Stimulated activated CD4-positive, alpha-beta T cell treated with anti-CD3 and anti-CD28 coated beads, TNF-alpha, amount 100 ng/mL, for 4 hours (primary cell): ENCODE measurements around the gene TAOK1.
A peak's percentile ranks its signal among the peaks of the same experiment; 100 is the strongest.
"Not testable (repeated sequence)": the region's sequence is repeated elsewhere in the genome, so short reads cannot be mapped to it uniquely, and the experiment has no call there.

Experiments used
- DNase-seq, 3 experiments: peaks; one replicate each; pipeline ENCODE4 v3.0.0-alpha.2; 2020; ENCODE audit warnings: low read depth in 3 of 3

TAOK1 gene

GRCh38 chr17:29389982-29390850, at the start of gene TAOK1:
Gene TAOK1, plus strand, starts transcription at chr17:29390363. Its CDS starts 61,186 bp downstream, at chr17:29451549.
- DNase-seq: peak; percentile 95 to 98 (median 96)

GRCh38 chr17:29341726-29342125, 48.4 kb upstream of the TAOK1 start:
- no peak for DNase-seq

GRCh38 chr17:29342158-29342765, 47.9 kb upstream of the TAOK1 start:
- no peak for DNase-seq

- DNase-seq: no peak
These were observed 45.8 kb upstream of the TAOK1 start for GRCh38 chr17:29344201-29344856.

GRCh38 chr17:29345066-29345465, 45.1 kb upstream of the TAOK1 start:
- DNase-seq: no peak

- DNase-seq: not testable (repeated sequence)
These were observed 44.7 kb upstream of the TAOK1 start for GRCh38 chr17:29345470-29345869.

- DNase-seq: no peak
These were observed 43.7 kb upstream of the TAOK1 start for GRCh38 chr17:29346462-29346861.

- DNase-seq: no peak
These were observed 42.1 kb upstream of the TAOK1 start for GRCh38 chr17:29347831-29348629.

GRCh38 chr17:29349409-29349808, 40.8 kb upstream of the TAOK1 start:
- no peak for DNase-seq

- DNase-seq: no peak
These were observed 38.0 kb upstream of the TAOK1 start for GRCh38 chr17:29352146-29352545.

GRCh38 chr17:29357232-29357631, 32.9 kb upstream of the TAOK1 start:
- DNase-seq: no peak

GRCh38 chr17:29357821-29358232, 32.3 kb upstream of the TAOK1 start:
- DNase-seq: no peak

- DNase-seq: no peak
These were observed 31.7 kb upstream of the TAOK1 start for GRCh38 chr17:29358416-29358815.

- no peak for DNase-seq
These were observed 30.4 kb upstream of the TAOK1 start for GRCh38 chr17:29359777-29360176.

- no peak for DNase-seq
These were observed 26.4 kb upstream of the TAOK1 start for GRCh38 chr17:29363716-29364115.

- no peak for DNase-seq
These were observed 25.5 kb upstream of the TAOK1 start for GRCh38 chr17:29364691-29365090.

- no peak for DNase-seq
These were observed 22.0 kb upstream of the TAOK1 start for GRCh38 chr17:29368161-29368560.

- DNase-seq: no peak
These were observed 21.2 kb upstream of the TAOK1 start for GRCh38 chr17:29368926-29369325.

- peak; percentile 11 to 15 (median 15) for DNase-seq
These were observed 20.1 kb upstream of the TAOK1 start for GRCh38 chr17:29369831-29370735.

- no peak for DNase-seq
These were observed 13.4 kb upstream of the TAOK1 start for GRCh38 chr17:29376667-29377270.
